GM19099 (cell line): Measurements from ENCODE around the gene AQP11.

Source experiments
- POLR2A ChIP-seq: IDR thresholded peaks from 3 replicates; pipeline ENCODE4 v1.6.1; 2011; ENCODE audit warnings: low read depth; ENCODE audit not compliant: insufficient read length; ENCODE audit errors: extremely low read depth

Gene AQP11

GRCh38 chr11:77589521-77590193 is at the start of gene AQP11:
AQP11 (plus strand) TSS chr11:77589953; CDS start chr11:77589993, 40 bp downstream.
- TF ChIP-seq POLR2A: no peak

DNA sequence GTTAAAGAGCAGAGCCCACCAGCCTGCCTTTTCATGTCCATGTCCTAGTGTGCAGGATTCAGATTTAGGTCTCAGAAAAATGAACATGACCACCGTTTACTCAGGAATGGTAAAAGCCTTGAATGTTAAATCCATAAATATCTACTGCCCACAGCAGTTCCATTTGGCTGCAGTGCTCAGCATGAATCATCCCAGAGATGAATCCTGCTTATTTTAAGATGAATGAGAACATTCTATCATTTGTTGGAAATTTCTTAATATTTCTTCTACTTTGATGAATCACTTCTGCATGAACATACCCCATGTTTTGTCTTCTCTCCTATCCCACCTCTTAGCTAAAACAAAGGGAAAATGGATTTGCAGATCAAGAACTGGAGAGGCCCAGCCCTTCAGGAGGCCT is 47.5 kb upstream of the AQP11 start:
- TF ChIP-seq POLR2A: no peak

- TF ChIP-seq POLR2A: no peak
Measured at GRCh38 chr11:77547047-77547836, 42.5 kb upstream of the AQP11 start.

DNA sequence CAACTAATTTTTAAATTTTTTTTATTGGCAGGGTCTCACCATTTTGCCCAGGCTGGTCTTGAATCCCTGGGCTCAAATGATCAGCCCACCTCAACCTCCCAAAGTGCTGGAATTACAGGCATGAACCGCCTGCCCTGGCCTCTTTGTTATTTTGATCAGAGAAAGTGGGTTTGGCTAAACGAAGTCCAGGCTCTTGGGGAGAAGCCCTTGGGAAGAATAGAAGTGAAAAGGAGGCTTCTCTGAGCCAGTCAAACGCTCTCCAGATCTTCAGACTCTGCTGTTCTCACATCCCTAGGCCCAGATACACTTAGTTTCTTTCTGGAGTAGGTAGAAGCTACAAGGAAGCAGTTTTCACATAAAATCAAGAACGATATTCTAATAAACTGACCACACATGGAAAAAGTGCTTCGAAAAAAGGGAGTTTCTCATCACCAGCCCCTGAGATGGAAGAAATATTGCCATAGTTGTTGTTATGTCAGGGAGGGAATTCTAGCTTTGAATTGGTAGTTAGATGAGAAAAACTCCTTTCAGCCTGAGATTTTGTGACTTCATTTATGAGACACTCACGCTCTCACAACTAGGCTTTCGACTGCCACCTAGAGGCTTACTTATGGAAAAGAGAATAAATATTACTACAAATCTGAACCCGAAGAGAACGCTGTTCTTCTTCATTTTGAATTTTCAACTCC is 41.7 kb upstream of the AQP11 start:
- no peak for TF ChIP-seq POLR2A

- no peak for TF ChIP-seq POLR2A
Measured at GRCh38 chr11:77548552-77549445, 41.0 kb upstream of the AQP11 start.

DNA sequence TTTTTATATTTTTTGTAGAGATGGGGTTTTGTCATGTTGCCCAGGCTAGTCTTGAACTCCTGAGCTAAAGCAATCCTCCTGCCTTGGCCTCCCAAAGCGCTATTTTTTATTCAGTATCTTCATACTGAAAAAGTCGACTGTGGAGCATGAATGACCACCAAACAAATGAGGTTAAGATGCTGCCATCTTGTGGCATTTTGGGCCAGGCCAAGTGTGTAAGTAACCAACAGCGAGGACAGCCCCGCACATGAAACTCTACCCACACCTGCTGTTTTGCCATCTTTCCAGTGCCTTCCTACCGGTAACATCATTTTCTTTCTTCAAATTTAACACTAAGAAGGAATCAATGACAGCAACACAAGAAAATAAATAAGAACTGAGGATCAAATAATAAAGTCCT is 32.2 kb upstream of the AQP11 start:
- no peak for TF ChIP-seq POLR2A

DNA sequence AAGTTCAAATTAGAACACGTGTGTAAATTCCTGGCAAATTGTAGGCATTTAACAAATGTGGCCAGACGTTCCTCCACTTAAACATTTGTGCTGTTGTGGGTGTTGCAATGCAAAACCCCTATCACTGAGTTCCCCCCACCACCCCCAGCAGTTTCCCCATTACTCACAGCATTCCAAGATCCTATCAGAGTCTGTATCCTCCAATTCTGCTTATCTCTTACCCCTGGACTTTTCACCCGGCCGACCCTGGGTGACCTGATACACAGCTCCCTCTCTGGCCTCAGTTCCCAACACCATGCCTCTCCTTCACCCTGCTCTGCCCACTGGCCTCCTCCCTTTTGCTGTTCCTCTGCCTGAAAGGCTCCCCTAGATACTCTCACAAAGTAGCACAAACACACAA is 31.4 kb upstream of the AQP11 start:
- no peak for TF ChIP-seq POLR2A

DNA sequence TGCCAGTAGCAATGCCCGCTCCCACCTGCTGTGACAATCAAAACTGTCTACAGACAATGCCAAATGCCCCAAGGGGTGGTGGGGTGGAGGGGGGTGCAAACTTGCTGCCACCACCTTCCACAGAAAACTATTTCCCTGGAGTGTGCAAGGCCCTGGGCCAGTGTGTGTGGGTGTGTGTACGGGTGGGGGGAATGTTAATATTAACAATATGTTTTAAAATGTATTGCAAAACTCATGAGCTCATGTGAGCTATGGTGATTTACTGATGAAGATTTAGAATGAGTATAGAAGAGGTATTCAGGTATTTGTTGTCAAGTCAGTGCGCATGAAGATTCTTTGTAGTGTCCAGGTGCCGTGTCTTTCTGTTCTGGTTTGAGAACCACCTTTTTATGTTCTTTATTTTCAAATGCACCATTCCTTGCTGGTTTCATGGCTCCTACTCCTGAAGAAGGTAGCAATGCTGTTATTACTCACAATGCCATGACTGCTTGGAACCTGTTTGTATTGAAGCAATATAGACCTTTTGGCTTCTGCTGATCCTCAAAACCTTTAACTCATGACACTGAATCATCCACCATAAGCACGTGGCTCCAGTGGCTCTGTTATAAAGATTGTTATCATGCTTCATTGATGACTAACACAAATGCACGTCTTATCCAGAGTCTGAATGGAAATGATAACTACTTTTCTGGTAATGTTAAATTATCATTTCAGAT is 29.9 kb upstream of the AQP11 start:
- no peak for TF ChIP-seq POLR2A

GRCh38 chr11:77560605-77561004 is 29.1 kb upstream of the AQP11 start:
- no peak for TF ChIP-seq POLR2A

DNA sequence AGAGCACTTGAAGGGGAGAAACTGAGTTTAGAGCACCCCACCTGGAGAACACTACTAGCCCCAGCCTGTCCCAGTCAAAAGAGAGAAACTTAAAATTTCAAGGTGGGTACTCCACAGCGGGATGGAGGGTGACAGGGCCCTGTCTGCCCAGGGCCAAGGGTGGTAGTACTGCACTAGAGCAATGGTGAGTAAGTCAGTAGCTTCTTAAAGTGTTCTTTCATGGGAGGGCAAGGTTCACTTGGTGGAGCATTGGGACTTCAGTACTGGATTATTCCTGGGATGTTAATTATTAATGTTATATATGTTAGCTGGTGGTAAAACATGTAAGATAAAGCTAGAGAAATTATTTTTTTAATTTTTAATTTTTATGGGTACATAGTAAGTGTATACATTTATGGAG is 28.5 kb upstream of the AQP11 start:
- TF ChIP-seq POLR2A: no peak

- no peak for TF ChIP-seq POLR2A
Measured at GRCh38 chr11:77568306-77568705, 21.4 kb upstream of the AQP11 start.

GRCh38 chr11:77568916-77569675 is 20.7 kb upstream of the AQP11 start:
- TF ChIP-seq POLR2A: no peak

DNA sequence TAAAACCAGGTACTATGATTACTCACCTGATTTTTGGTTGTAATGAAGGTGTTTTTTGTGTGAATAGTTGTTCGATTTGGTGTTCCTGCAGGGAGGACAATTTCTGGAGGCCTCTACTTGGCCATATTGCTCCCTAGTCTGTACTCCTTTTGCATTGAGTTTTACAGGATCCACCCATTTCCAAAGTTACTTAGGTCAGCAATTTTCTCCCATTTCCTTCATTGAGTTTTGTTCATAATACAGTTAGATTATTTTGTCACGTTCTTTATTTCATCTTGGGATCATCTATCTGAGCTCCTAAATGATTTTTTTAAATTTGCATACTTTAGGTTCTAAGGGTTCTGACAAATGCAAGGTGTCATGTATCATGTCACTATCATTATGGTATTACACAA is 20.1 kb upstream of the AQP11 start:
- TF ChIP-seq POLR2A: no peak

GRCh38 chr11:77580712-77581337 is 8.9 kb upstream of the AQP11 start:
- TF ChIP-seq POLR2A: no peak

DNA sequence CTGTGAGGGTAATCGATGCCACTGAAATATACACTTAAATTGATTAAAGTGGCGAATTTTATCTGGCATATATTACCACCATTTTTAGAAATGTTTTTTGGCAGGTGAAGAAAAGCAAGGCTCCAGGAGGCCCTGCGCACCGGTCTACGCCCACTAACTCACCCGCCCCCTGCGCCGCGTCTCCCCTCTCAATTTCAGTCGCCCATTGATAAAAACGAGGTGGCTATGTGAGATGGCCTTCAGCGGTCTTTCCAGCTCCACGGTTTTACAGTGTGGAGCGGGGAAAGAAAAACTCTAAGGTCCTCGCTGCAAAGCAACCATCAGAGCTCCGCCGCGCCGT is 602 bp upstream of the AQP11 start:
- TF ChIP-seq POLR2A: no peak
